Gastroesophageal sphincter (tissue), 3 donors: ENCODE data around the gene CYFIP1.

Source experiments
- CTCF ChIP-seq, 4 experiments: fragments of 200-600 bp in 2 of 4; fragments of 450-650 bp in 2 of 4; sonication (generic) in 1 of 4; IDR thresholded peaks; one replicate each; pipeline ENCODE4 v1.5.1; 2017 to 2019; ENCODE audit warnings: antibody characterized with exemption in 4 of 4, mild to moderate bottlenecking in 2 of 4, moderate library complexity in 2 of 4
- POLR2A ChIP-seq, 2 donors: fragments of 450-650 bp; IDR thresholded peaks; one replicate each; pipeline ENCODE4 v1.6.1; 2017; ENCODE audit warnings: antibody characterized with exemption in 2 of 2, mild to moderate bottlenecking in 2 of 2, moderate library complexity in 1 of 2
- POLR2AphosphoS5 ChIP-seq: sonication (generic); formaldehyde crosslinking; IDR thresholded peaks from one replicate; pipeline ENCODE4 v1.6.1; 2017; ENCODE audit warnings: antibody characterized with exemption

- TF ChIP-seq CTCF (IDR thresholded peaks at IDR 0.05), result no peak
- no peak for TF ChIP-seq POLR2A (IDR thresholded peaks at IDR 0.05)
- TF ChIP-seq POLR2AphosphoS5, result no peak
Measured at GRCh38 chr15:22902046-22902445, 78.1 kb downstream of the CYFIP1 start.
